ENCODE data around the gene PEBP1.

PEBP1 gene

DNA sequence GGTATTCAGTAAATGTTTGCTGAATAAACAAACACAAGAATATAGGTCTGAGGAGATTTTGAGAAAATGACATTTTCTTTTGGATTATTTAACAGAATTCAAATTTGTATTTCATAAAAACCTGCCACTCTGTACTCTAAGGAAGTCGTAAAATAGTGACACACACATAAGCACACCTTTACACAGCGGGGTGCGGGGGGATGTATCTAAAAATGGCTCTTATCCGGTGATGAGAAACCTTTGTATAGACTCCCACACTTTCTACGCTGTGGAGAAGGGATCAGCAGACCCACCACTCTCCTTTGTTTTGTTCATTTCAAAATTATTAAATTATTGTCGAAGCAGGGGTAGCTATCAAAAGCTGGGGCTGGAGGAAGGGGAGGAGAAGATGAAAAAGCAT, 58.0 kb downstream of the PEBP1 start:
- no peak for DNase-seq (ENCODE audit: low spot score)

All from iPS-NIHi11 (cell line).